ENCODE measurements around the gene FAM89A. TPM values are rescaled to one million over a fixed set of nuclear protein-coding genes. Genes with fewer than 3 reads are reported as not detected.
"Not testable (repeated sequence)": the region's sequence is repeated elsewhere in the genome, so short reads cannot be mapped to it uniquely, and the experiment has no call there.

Gene FAM89A
- total RNA-seq, 1 donor from 2014 or later = 5.4 TPM

GRCh38 chr1:231057410-231057809 is 17.4 kb upstream of the FAM89A start:
- intact Hi-C loops (cut with micrococcal nuclease) = no loop called here

DNA sequence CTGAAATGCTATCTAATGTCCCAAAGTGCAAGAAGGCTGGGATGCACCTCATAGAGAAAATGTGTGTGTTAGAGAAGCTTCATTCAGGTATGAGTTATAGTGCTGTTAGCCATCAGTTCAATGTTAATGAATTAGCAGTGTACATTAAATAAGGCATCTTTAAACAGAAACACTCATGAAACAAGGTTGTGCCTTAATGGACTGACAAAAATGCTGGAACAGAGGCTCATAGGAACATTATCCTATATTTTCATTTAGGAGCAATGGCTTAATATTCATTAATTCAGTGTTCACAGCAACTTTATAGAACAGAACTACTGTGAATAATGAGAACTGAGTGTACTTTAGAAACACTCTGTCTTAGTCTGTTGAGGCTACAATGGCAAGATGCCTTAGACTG is 15.2 kb upstream of the FAM89A start:
- intact Hi-C loops (cut with micrococcal nuclease) = no loop called here

DNA sequence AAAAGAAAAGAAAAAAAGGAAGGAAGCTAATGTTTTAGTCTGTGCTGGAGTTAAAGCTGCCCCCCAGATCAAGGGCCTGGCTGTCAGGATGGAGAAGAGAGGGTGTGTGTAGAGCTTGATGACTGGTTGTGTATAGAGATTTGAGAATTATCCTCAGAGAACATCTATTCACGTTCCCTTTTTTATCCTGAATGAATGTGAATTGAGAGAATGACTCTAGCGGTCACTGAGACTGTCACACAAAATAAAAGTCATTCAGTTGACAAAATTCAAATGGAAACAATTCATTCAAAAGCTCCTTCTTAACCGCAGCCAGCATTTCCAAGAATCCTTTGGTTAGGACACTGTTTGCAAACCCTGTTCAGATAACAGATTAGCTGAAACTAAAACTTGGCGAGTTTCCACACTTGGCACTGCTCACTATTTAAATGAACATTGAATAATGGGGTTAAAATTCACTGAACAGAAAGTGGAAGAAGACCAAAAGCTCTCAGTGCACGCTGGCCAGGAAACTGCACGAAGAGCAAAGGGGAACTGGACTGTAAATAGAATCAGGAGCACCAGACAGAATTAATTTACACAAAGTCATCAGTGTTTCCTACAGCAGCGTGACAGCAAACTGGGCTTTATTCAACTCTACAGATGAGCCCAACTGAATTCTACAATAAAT is 13.6 kb upstream of the FAM89A start:
- intact Hi-C loops (cut with micrococcal nuclease) = no loop called here

- intact Hi-C loops (cut with micrococcal nuclease) = no loop called here
Observed at GRCh38 chr1:231052777-231053176, 12.7 kb upstream of the FAM89A start.

GRCh38 chr1:231050932-231051331 is 10.9 kb upstream of the FAM89A start:
- intact Hi-C loops (cut with micrococcal nuclease) = not testable (repeated sequence)

DNA sequence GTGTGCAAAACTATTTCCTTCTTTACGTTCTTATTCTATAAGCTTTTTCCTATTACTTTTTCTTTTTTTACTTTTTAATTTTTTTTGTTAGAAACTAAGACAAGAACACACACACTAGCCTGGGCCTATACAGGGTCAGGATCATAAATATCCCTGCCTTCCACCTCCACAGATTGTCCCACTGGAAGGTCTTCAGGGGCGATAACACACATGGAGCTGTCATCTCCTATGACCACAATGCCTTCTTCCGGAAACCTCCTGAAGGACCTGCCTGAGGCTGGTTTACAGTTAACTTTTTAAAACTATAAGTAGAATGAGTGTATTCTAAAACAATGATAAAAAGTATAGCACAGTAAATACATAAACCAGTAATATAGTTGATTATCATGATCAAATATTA is 10.3 kb upstream of the FAM89A start:
- intact Hi-C loops (cut with micrococcal nuclease) = no loop called here

GRCh38 chr1:231049121-231049979 is 9.3 kb upstream of the FAM89A start:
- intact Hi-C loops (cut with micrococcal nuclease) = no loop called here

GRCh38 chr1:231048419-231048818 is 8.4 kb upstream of the FAM89A start:
- intact Hi-C loops (cut with micrococcal nuclease) = not testable (repeated sequence)

DNA sequence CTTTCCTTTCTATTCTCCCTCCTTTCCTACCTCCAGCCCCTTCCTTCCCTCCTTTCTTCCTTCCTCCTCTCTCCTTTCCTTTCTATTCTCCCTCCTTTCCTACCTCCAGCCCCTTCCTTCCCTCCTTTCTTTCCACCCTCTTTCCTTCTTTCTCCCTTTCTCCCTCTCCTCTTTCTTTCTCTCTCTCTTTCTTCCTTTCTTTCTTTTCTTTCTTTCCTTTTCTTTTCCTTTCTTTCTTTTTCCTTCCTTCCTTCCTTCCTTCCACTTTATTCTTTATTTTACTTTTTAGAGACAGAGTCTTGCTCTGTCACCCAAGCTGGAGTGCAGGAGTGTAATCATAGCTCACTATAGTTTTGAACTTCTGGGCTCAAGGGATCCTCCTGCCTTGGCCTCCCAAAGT is 7.5 kb upstream of the FAM89A start:
- intact Hi-C loops (cut with micrococcal nuclease) = not testable (repeated sequence)

DNA sequence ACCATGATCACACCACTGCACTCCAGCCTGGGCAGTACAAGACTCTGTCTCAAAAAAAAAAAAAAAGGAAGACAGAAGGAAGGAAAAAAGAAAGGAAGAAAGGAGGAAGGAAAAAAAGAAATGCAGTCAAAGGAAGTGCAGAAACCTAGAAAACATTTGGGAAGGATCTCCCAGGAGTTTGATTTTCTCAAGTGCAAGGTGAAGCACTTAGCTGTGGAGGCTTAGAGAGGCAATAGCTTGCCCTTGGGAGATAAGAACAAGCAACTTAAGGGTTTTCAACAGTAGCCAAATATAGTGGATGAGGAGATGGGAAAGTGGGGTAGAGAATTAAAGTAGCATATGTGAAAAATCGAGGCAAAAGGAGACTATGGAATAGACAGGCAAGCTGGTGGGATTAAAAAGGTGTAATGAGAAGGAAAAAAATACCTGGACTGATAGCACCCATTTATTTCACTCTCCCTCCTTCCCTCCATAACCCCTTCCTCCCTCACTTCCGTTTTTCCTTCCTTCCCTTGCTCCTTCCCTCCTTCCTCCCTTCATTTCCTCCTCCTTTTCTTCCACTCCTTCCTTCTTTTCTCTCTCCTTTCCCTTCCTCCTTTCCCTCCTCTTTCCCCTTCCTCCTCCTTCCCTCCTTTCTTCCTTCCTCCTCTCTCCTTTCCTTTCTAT is 6.8 kb upstream of the FAM89A start:
- intact Hi-C loops (cut with micrococcal nuclease) = no loop called here

GRCh38 chr1:231045921-231046729 is 6.1 kb upstream of the FAM89A start:
- intact Hi-C loops (cut with micrococcal nuclease) = not testable (repeated sequence)

DNA sequence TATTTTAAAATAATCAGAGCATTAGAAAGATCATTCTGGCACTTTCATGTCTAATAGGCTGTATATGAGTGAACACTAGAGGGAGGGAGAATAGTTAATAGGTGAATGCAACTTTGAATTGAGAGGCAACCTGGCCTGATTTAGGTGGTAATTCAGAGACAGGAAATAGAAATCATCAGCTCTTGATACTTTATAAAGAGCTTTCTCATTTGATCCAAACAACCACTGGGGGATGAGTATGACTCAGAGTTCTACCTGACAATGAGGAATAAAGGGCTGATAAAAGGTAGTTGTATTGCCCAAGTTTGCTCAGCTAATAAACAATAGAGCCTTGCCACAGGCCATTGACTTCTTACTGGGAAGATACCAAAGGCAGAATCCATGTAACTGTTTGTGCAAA is 5.2 kb upstream of the FAM89A start:
- intact Hi-C loops (cut with micrococcal nuclease) = no loop called here

DNA sequence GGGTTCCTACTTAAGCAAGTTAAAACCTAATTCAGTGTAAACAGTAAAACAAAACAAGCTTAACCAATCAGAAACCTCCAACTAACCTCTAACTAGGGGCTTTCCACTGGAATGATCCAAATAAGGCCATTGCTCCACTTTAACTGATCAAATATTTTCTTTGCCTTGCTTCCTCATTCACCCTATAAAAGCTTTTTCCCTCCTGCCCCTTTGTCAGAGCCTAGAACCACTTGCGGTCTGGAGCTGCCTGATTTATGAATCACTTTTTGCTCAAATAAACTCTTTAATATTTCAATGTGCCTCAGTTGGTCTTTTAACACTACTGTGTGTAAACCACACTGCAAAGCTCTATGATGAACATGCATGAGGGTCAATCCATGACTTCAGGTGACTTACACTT is 4.5 kb upstream of the FAM89A start:
- intact Hi-C loops (cut with micrococcal nuclease) = no loop called here

GRCh38 chr1:231041719-231042261 is 1.7 kb upstream of the FAM89A start:
- intact Hi-C loops (cut with micrococcal nuclease) = loop anchor here (2.0 kb wide), 1 partner anchor 171 kb away; no protein-coding TSS in a partner anchor

GRCh38 chr1:231040800-231041718 is 1.0 kb upstream of the FAM89A start:
- intact Hi-C loops (cut with micrococcal nuclease) = loop anchor here (1.0 to 2.0 kb wide), 2 partner anchors 63 to 170 kb away; partner anchors contain the start of gene TTC13

- intact Hi-C loops (cut with micrococcal nuclease) = loop anchor here (1.0 to 10.0 kb wide), 4 partner anchors 61 to 395 kb away; partner anchors contain the start of genes COG2 and TTC13
Observed at GRCh38 chr1:231039161-231040018, 664 bp downstream of the FAM89A start.

DNA sequence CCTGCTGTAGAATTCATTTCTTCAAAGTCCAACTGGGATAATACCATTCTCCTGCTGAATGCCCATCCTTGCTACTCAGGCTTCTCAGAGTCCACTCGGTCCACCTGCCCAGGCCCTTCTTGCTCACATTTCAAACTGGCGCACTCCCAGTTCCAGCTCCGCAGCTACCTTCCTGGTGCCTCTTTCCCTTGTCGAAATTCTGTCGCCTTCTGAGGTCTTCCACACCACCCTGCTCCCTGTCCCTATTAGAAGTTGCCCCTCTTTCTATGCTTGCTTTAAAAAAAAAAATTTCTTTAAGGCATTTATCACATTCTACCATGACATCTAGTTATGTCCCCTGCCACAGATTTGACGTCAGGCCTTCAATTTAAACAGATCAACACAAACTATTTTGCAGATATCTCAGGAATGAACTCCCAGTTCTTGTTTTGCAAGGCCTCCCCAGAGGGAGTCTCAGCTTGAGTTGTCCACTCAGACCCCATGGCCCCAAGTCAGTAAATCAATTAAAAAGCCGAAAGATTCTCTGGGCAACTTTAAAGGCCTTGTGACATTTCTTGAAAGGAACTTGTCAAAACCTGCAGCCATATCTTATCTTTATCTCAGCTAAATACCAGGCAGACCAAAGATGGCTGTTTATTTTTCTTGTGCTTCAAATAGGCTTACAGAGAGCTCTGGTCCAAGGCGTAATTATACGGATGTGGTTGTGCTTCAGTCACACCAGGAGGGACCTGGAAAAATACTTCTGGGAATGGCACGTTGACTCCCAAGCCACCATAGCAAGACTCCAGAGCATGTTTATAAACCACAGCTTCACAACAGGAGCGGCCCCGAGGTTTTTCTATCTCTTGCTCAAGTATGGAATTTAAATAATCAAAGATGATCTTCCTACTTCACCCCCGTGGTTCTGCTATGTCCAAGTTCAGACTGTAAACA is 2.2 kb downstream of the FAM89A start:
- intact Hi-C loops (cut with micrococcal nuclease) = loop anchor here (5.0 to 10.0 kb wide), 2 partner anchors 121 to 393 kb away; partner anchors contain the start of gene COG2

Data from T-helper 2 cell treated with Interferon-gamma antibody and Interleukin-4, amounts not matched to agents 100 ng/mL and 5 ng/mL, for 36 hours (primary cell).